Peyer's patch (tissue), 4 donors: Measurements from ENCODE around the gene C13orf46.

ENCODE experiments used
- POLR2A ChIP-seq, 2 donors: fragments of 450-650 bp; IDR thresholded peaks; one replicate each; pipeline ENCODE4 v1.5.1; 2017; ENCODE audit warnings: antibody characterized with exemption in 2 of 2, mild to moderate bottlenecking in 2 of 2, moderate library complexity in 2 of 2
- TF ChIP-seq, protein P1 (sequence below), 6 experiments: fragments of 450-650 bp in 4 of 6; fragments of 200-600 bp in 2 of 6; sonication (generic) in 1 of 6; IDR thresholded peaks; one replicate each; pipeline ENCODE4 v1.5.1; 2017 to 2019; ENCODE audit warnings: antibody characterized with exemption in 6 of 6, mild to moderate bottlenecking in 3 of 6, moderate library complexity in 1 of 6

DNA sequence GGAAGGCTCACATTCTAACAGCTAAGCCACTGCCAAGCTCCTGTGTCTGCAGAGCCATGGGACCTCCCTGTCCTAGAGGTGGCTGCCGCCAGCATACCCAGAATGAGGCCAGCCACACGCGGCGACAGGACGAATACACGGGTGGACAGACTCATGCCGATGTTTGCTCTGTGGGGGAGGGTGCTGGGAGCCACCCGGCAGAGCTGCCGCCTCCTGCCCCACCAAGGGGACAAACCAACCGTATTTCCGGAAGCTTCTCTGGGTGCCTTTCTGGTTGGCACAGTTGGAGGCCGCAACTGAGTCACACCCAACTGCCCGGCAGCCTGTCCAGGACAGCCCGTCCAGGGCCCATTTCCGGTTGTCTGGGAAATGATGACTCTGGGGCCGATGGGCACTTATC lies 20.3 kb downstream of the C13orf46 start:
- TF ChIP-seq, protein P1, sequence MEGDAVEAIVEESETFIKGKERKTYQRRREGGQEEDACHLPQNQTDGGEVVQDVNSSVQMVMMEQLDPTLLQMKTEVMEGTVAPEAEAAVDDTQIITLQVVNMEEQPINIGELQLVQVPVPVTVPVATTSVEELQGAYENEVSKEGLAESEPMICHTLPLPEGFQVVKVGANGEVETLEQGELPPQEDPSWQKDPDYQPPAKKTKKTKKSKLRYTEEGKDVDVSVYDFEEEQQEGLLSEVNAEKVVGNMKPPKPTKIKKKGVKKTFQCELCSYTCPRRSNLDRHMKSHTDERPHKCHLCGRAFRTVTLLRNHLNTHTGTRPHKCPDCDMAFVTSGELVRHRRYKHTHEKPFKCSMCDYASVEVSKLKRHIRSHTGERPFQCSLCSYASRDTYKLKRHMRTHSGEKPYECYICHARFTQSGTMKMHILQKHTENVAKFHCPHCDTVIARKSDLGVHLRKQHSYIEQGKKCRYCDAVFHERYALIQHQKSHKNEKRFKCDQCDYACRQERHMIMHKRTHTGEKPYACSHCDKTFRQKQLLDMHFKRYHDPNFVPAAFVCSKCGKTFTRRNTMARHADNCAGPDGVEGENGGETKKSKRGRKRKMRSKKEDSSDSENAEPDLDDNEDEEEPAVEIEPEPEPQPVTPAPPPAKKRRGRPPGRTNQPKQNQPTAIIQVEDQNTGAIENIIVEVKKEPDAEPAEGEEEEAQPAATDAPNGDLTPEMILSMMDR (IDR thresholded peaks at IDR 0.05) = no peak
- TF ChIP-seq POLR2A (IDR thresholded peaks at IDR 0.05) = no peak
